GM12878 (cell line): ENCODE measurements around the gene BCLAF3. TPM values are rescaled to one million over a fixed set of nuclear protein-coding genes. Genes with fewer than 3 reads are reported as not detected.

ENCODE experiments used
- ATF2 ChIP-seq: IDR thresholded peaks from 2 replicates; pipeline ENCODE4 v1.6.1; 2012; ENCODE audit warnings: low read length, inconsistent platforms
- ATF7 ChIP-seq: fragments of 450-650 bp; IDR thresholded peaks from 2 replicates; pipeline ENCODE4 v1.6.1; 2016; ENCODE audit warnings: low read depth, mild to moderate bottlenecking
- BCL11A ChIP-seq: IDR thresholded peaks from 2 replicates; pipeline ENCODE4 v1.6.1; 2011; ENCODE audit warnings: low read depth, low read length
- CBFB ChIP-seq: IDR thresholded peaks from 2 replicates; pipeline ENCODE4 v1.6.1; 2016; ENCODE audit warnings: antibody characterized with exemption, low read depth
- CEBPB ChIP-seq, 2 experiments: fragments of 150-350 bp in 1 of 2; IDR thresholded peaks; 2 replicates each; pipeline ENCODE4 v1.6.1; 2012 to 2014; ENCODE audit warnings: low read depth in 2 of 2, low read length in 2 of 2, borderline replicate concordance in 1 of 2, inconsistent platforms in 1 of 2
- CHD2 ChIP-seq: IDR thresholded peaks from 2 replicates; pipeline ENCODE4 v1.6.1; 2011; ENCODE audit warnings: low read depth, low read length, improper control_type of control experiment, borderline replicate concordance
- DPF2 ChIP-seq: fragments of 450-650 bp; IDR thresholded peaks from 2 replicates; pipeline ENCODE4 v1.6.1; 2017; ENCODE audit warnings: mild to moderate bottlenecking
- E2F8 ChIP-seq: fragments of 450-650 bp; IDR thresholded peaks from 2 replicates; pipeline ENCODE4 v1.6.1; 2018; ENCODE audit warnings: mild to moderate bottlenecking, low read depth, moderate library complexity; ENCODE audit not compliant: partially characterized antibody
- EED ChIP-seq: sonication (generic); IDR thresholded peaks from 2 replicates; pipeline ENCODE4 v1.6.1; 2016; ENCODE audit warnings: antibody characterized with exemption, low read depth
- JUNB ChIP-seq: IDR thresholded peaks from 2 replicates; pipeline ENCODE4 v1.6.1; 2016; ENCODE audit warnings: antibody characterized with exemption, mild to moderate bottlenecking
- MEF2B ChIP-seq: fragments of 450-650 bp; IDR thresholded peaks from 2 replicates; pipeline ENCODE4 v1.6.1; 2018; ENCODE audit warnings: mild to moderate bottlenecking, moderate library complexity; ENCODE audit not compliant: partially characterized antibody, poor library complexity, severe bottlenecking
- MLLT1 ChIP-seq: fragments of 450-650 bp; IDR thresholded peaks from 2 replicates; pipeline ENCODE4 v1.6.1; 2016; ENCODE audit warnings: mild to moderate bottlenecking
- NRF1 ChIP-seq: conservative IDR thresholded peaks from 2 replicates; pipeline ENCODE4 v1.6.1; 2011; ENCODE audit warnings: mild to moderate bottlenecking, low read depth, low read length, improper control_type of control experiment
- RUNX3 ChIP-seq: IDR thresholded peaks from 2 replicates; pipeline ENCODE4 v1.6.1; 2012; ENCODE audit warnings: low read length, inconsistent platforms
- STAT3 ChIP-seq: IDR thresholded peaks from 2 replicates; pipeline ENCODE4 v1.6.1; 2011; ENCODE audit warnings: low read depth, low read length, improper control_type of control experiment
- ZBED1 ChIP-seq: IDR thresholded peaks from 2 replicates; pipeline ENCODE4 v1.6.1; 2016; ENCODE audit warnings: borderline replicate concordance
- ZNF687 ChIP-seq: fragments of 450-650 bp; IDR thresholded peaks from 2 replicates; pipeline ENCODE4 v1.6.1; 2017; ENCODE audit warnings: mild to moderate bottlenecking, moderate library complexity
- polyA plus RNA-seq, 11 experiments: library from polyadenylated mRNA; depleted of rRNA in 4 of 11; unstranded in 6 of 11; stranded (reverse) in 5 of 11; fragments of >200 nt; fragmentation: Nextera tagmentation in 4 of 11; fragmentation: Illumina TruSeq in 1 of 11; extraction: Ambion mirVana in 4 of 11; extraction: Trizol in 1 of 11; gene quantifications; 1 replicate in 1 of 11; 2 replicates in 10 of 11; pipeline versions ENCODE4 v1.2.1 to v1.2.3, GENCODE V29; 2011 to 2016; ENCODE audit warnings: inconsistent platforms in 2 of 11, missing spikeins in 2 of 11, low read depth in 1 of 11
- total RNA-seq, 4 experiments: library from RNA; depleted of rRNA in 3 of 4; stranded (reverse); fragments of >200 nt in 3 of 4; fragmentation: Illumina TruSeq in 1 of 4; extraction: Trizol in 1 of 4; gene quantifications; 2 replicates each; pipeline versions ENCODE4 v1.2.1 to v1.2.3, GENCODE V29; 2013 to 2021
- TF ChIP-seq, protein P1 (sequence below): fragments of 450-650 bp; IDR thresholded peaks from 2 replicates; pipeline ENCODE4 v1.6.1; 2017; ENCODE audit warnings: mild to moderate bottlenecking

BCLAF3 gene
- total and polyA plus RNA-seq, 10 of the 15 experiments (the other 5 are each of a cell fraction or from before 2014, with no cell fraction given): 0.74 to 4.4 (median 2.6) TPM

DNA sequence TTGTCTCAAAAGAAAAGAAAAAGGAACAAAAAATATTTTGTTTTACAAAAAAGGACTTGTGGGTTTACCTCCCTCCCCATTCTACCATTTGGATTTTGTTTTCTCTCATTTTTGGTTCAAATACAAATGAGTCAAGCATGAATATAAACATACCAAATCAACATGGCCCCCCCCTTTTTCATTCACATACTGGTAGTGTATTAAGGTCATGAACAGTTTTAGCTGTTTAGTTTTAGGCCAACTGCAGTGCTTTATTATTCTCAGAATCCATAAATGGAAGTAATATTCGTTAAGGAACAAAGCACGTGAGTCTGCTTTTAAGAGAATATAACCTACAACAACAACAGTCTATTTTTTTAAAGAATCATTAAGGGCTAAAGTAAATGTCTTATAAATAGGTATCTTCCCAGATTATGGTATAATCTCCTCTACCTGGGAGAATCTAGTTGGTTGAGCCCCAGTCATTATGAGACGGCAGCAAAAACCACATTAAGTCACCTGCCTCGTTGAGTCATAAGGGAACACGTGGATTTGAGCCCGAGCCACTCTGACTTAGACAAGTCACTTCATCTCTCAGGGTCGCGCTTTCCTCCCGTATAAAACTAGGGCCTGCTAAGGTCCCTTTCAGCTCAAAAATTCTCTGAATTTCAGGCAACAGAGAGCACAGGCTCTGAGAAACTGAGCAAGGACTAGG lies 26.7 kb downstream of the BCLAF3 start (continued):
- TF ChIP-seq E2F8 (no peak), BCL11A (0 out of 2 replicates have a peak, but pooled peaks have one; percentile 36), ATF7 (peak; percentile 72), JUNB (peak; percentile 85), ATF2 (peak; percentile 47; the same call in 1 of the 2 replicates), CHD2 (no peak), DPF2 (0 out of 2 replicates have a peak, but pooled peaks have one; percentile 22), EED (peak; percentile 35; the same call in 1 of the 2 replicates), CBFB (0 out of 2 replicates have a peak, but pooled peaks have one; percentile 34), CEBPB (IDR thresholded peaks at IDR 0.05; ENCODE audit: borderline replicate concordance in 1 of 2, low read depth in 2 of 2, low read length in 2 of 2) (no peak), STAT3 (no peak), NRF1 (no peak), MEF2B (no peak), MLLT1 (no peak), ZNF687 (peak; percentile 24; the same call in 1 of the 2 replicates), RUNX3 (peak; percentile 91), ZBED1 (no peak)
- TF ChIP-seq, protein P1, sequence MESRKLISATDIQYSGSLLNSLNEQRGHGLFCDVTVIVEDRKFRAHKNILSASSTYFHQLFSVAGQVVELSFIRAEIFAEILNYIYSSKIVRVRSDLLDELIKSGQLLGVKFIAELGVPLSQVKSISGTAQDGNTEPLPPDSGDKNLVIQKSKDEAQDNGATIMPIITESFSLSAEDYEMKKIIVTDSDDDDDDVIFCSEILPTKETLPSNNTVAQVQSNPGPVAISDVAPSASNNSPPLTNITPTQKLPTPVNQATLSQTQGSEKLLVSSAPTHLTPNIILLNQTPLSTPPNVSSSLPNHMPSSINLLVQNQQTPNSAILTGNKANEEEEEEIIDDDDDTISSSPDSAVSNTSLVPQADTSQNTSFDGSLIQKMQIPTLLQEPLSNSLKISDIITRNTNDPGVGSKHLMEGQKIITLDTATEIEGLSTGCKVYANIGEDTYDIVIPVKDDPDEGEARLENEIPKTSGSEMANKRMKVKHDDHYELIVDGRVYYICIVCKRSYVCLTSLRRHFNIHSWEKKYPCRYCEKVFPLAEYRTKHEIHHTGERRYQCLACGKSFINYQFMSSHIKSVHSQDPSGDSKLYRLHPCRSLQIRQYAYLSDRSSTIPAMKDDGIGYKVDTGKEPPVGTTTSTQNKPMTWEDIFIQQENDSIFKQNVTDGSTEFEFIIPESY: no peak
